H9 (cell line): ENCODE results near the gene AFF2. TPM values are rescaled to one million over a fixed set of nuclear protein-coding genes. Genes with fewer than 3 reads are reported as not detected.

Source experiments
- DNase-seq: peaks from one replicate; pipeline ENCODE4 v3.0.0-alpha.2; 2017
- H2AFZ ChIP-seq: one replicate; pipeline ENCODE4 v1.6.1; 2013; ENCODE audit warnings: mild to moderate bottlenecking, low read length, control low read depth, moderate library complexity
- H2AK5ac ChIP-seq: 2 replicates; pipeline ENCODE4 v1.6.1; 2013; ENCODE audit warnings: low read length, control low read depth, mixed read lengths; ENCODE audit not compliant: insufficient read length
- H2BK120ac ChIP-seq: one replicate; pipeline ENCODE4 v1.6.1; 2013; ENCODE audit warnings: low read depth, mild to moderate bottlenecking, low read length, control low read depth, inconsistent platforms; ENCODE audit not compliant: poor library complexity, severe bottlenecking
- H2BK12ac ChIP-seq: 2 replicates; pipeline ENCODE4 v1.6.1; 2013; ENCODE audit warnings: low read length, control low read depth, mixed read lengths, low read depth; ENCODE audit not compliant: insufficient read length
- H2BK15ac ChIP-seq: 2 replicates; pipeline ENCODE4 v1.6.1; 2013; ENCODE audit warnings: low read depth, low read length, control low read depth
- H2BK20ac ChIP-seq: one replicate; pipeline ENCODE4 v1.6.1; 2013; ENCODE audit warnings: low read depth, mild to moderate bottlenecking, low read length, control low read depth, inconsistent platforms; ENCODE audit not compliant: poor library complexity, severe bottlenecking
- H2BK5ac ChIP-seq: 2 replicates; pipeline ENCODE4 v1.6.1; 2013; ENCODE audit warnings: low read length, control low read depth, mixed read lengths; ENCODE audit not compliant: insufficient read length
- H3K14ac ChIP-seq: 2 replicates; pipeline ENCODE4 v1.6.1; 2013; ENCODE audit warnings: low read length, control low read depth; ENCODE audit not compliant: insufficient read depth
- H3K18ac ChIP-seq: 2 replicates; pipeline ENCODE4 v1.6.1; 2013; ENCODE audit warnings: low read depth, mild to moderate bottlenecking, mixed read lengths, low read length, control low read depth; ENCODE audit not compliant: insufficient read length
- H3K23ac ChIP-seq: 2 replicates; pipeline ENCODE4 v1.6.1; 2013; ENCODE audit warnings: low read length, control low read depth, mixed read lengths, low read depth; ENCODE audit not compliant: insufficient read length
- H3K23me2 ChIP-seq: 2 replicates; pipeline ENCODE4 v1.6.1; 2013; ENCODE audit warnings: low read depth, mild to moderate bottlenecking, mixed read lengths, low read length, control low read depth; ENCODE audit not compliant: insufficient read length, poor library complexity, severe bottlenecking
- H3K27ac ChIP-seq: 2 replicates; pipeline ENCODE4 v1.5.1; 2013; ENCODE audit warnings: low read length, control low read depth, mixed read lengths, low read depth; ENCODE audit not compliant: insufficient read length
- H3K27me3 ChIP-seq: 2 replicates; pipeline ENCODE4 v1.6.1; 2013; ENCODE audit warnings: low read length, control low read depth, inconsistent platforms; ENCODE audit not compliant: insufficient read depth
- H3K4ac ChIP-seq: 2 replicates; pipeline ENCODE4 v1.6.1; 2013; ENCODE audit warnings: low read depth, mild to moderate bottlenecking, control low read depth, inconsistent platforms, low read length, moderate library complexity
- H3K4me1 ChIP-seq: 2 replicates; pipeline ENCODE4 v1.6.1; 2013; ENCODE audit warnings: low read length, control low read depth, inconsistent platforms; ENCODE audit not compliant: insufficient read depth
- H3K4me2 ChIP-seq: 2 replicates; pipeline ENCODE4 v1.6.1; 2013; ENCODE audit warnings: low read length, control low read depth, mixed read lengths; ENCODE audit not compliant: insufficient read length, insufficient read depth
- H3K56ac ChIP-seq: 2 replicates; pipeline ENCODE4 v1.6.1; 2013; ENCODE audit warnings: low read depth, mild to moderate bottlenecking, mixed read lengths, low read length, control low read depth; ENCODE audit not compliant: insufficient read length
- H3K79me1 ChIP-seq: 2 replicates; pipeline ENCODE4 v1.6.1; 2013; ENCODE audit warnings: low read depth, mild to moderate bottlenecking, moderate library complexity, low read length, control low read depth, inconsistent platforms; ENCODE audit not compliant: insufficient read depth, poor library complexity, severe bottlenecking
- H3K79me2 ChIP-seq: 2 replicates; pipeline ENCODE4 v1.6.1; 2013; ENCODE audit warnings: low read length, control low read depth, inconsistent platforms; ENCODE audit not compliant: insufficient read depth
- H3K9ac ChIP-seq: 2 replicates; pipeline ENCODE4 v1.6.1; 2013; ENCODE audit warnings: low read length, control low read depth, mixed read lengths; ENCODE audit not compliant: insufficient read length; ENCODE audit errors: extremely low read depth
- H3K9me3 ChIP-seq: one replicate; pipeline ENCODE4 v1.6.1; 2013; ENCODE audit warnings: low read depth, low read length, inconsistent platforms; ENCODE audit not compliant: control insufficient read depth
- H3T11ph ChIP-seq: one replicate; pipeline ENCODE4 v1.6.1; 2013; ENCODE audit warnings: mild to moderate bottlenecking, low read length, control low read depth, inconsistent platforms
- H4K20me1 ChIP-seq: one replicate; pipeline ENCODE4 v1.6.1; 2013; ENCODE audit not compliant: control insufficient read depth, insufficient read length, insufficient read depth
- H4K5ac ChIP-seq: 2 replicates; pipeline ENCODE4 v1.6.1; 2013; ENCODE audit warnings: low read depth, mild to moderate bottlenecking, mixed read lengths, low read length, control low read depth; ENCODE audit not compliant: insufficient read length
- H4K8ac ChIP-seq: replicated peaks from 2 replicates; pipeline ENCODE4 v1.6.1; 2013; ENCODE audit warnings: low read length, control low read depth, mixed read lengths, low read depth; ENCODE audit not compliant: insufficient read length
- H4K91ac ChIP-seq: 2 replicates; pipeline ENCODE4 v1.6.1; 2013; ENCODE audit warnings: low read depth, mild to moderate bottlenecking, moderate library complexity, mixed read lengths, low read length, control low read depth; ENCODE audit not compliant: insufficient read length
- H3K27ac Mint-ChIP-seq, 3 experiments: 2 replicates in 2 of 3; 3 replicates in 1 of 3; pipeline ENCODE4 v1.8.0; 2020 to 2021; ENCODE audit warnings: mixed read lengths in 3 of 3, mild to moderate bottlenecking in 1 of 3, moderate library complexity in 1 of 3
- H3K27me3 Mint-ChIP-seq: 2 replicates; pipeline ENCODE4 v1.8.0; 2021; ENCODE audit warnings: low read depth, mild to moderate bottlenecking, moderate library complexity, mixed read lengths
- H3K36me3 Mint-ChIP-seq, 3 experiments: 2 replicates in 2 of 3; 3 replicates in 1 of 3; pipeline ENCODE4 v1.8.0; 2020 to 2021; ENCODE audit warnings: low read depth in 3 of 3, mixed read lengths in 3 of 3; ENCODE audit not compliant: insufficient read depth in 1 of 3
- H3K4me1 Mint-ChIP-seq, 2 experiments: 2 replicates each; pipeline ENCODE4 v1.8.0; 2020; ENCODE audit warnings: mixed read lengths in 2 of 2
- H3K4me3 Mint-ChIP-seq, 2 experiments: 2 replicates in 1 of 2; 3 replicates in 1 of 2; pipeline ENCODE4 v1.8.0; 2020 to 2021; ENCODE audit warnings: mild to moderate bottlenecking in 2 of 2, mixed read lengths in 2 of 2, moderate library complexity in 1 of 2
- H3K9me3 Mint-ChIP-seq, 2 experiments: 2 replicates in 1 of 2; 3 replicates in 1 of 2; pipeline ENCODE4 v1.8.0; 2020; ENCODE audit warnings: mild to moderate bottlenecking in 2 of 2, mixed read lengths in 2 of 2, moderate library complexity in 1 of 2
- CTCF ChIP-seq: fragments of 200-600 bp; sonication (generic); conservative IDR thresholded peaks from 3 replicates; pipeline ENCODE4 v1.8.0; 2021; ENCODE audit warnings: antibody characterized with exemption, mild to moderate bottlenecking
- WGBS: extraction: QIAGEN DNeasy Blood & Tissue Kit; methylation state at CpG from one replicate; pipeline ENCODE4 v1.1.7; 2013; ENCODE audit warnings: missing lambda C conversion rate, low lambda C conversion rate, mixed read lengths; ENCODE audit not compliant: insufficient read length; ENCODE audit errors: extremely low coverage; 5-methylcytosine and 5-hydroxymethylcytosine counted together
- total RNA-seq: library from RNA; stranded (reverse); gene quantifications from 2 replicates; pipeline ENCODE4 v1.2.1, GENCODE V29; 2021

AFF2 gene
- total RNA-seq, 1 experiment from 2014 or later, result 14.6 TPM

DNA sequence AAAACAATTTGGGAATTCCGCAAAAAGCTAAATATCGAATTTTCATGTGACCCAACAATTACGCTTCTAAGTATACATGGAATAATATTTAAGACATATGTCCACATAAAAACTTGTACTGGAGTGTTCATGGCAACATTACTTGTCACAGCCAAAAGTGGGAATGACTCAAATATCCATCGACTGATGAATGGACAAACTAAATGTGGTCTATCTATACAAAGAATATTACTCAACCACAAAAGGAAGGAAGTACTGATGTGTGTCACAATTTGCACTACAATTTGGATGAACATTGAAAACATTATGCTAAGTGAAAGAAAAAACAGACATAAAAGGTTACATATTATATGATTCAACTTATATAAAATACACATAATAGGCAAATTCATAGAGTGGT, 71.9 kb downstream of the AFF2 start:
- H2BK12ac ChIP-seq, result no peak overlapping the region
- H3K79me1 ChIP-seq, result no peaks in the 10 kb centered on the region

More for the DNA sequence above, 71.9 kb downstream of the AFF2 start:
- H3K23me2 ChIP-seq, result no peaks in the 10 kb centered on the region
- H3K9ac ChIP-seq, result no peak overlapping the region
- TF ChIP-seq CTCF, result no peak
- H3K18ac ChIP-seq, result no peak overlapping the region
- no peak overlapping the region for H3K4me2 ChIP-seq
- no peaks in the 10 kb centered on the region for H4K20me1 ChIP-seq
- no peaks in the 10 kb centered on the region for H3K27me3 Mint-ChIP-seq
- H3K4me3 Mint-ChIP-seq, result no peak overlapping the region
- no peak overlapping the region for H3K23ac ChIP-seq
- no peak overlapping the region for H2AFZ ChIP-seq
- H3K27me3 ChIP-seq, result no peaks in the 10 kb centered on the region
- no peak for DNase-seq
- H3K14ac ChIP-seq, result no peak overlapping the region
- H3K36me3 Mint-ChIP-seq, result peaks cover 0 to 4% (median 0%) of the 10 kb centered on the region in 3 experiments; a peak in 1 of 7 replicates
- H4K5ac ChIP-seq, result no peak overlapping the region
- H3K4me1 ChIP-seq, result peaks cover 3% of the 10 kb centered on the region; the same call in 1 of the 2 replicates
- H2BK20ac ChIP-seq, result no peak overlapping the region
- H4K8ac ChIP-seq, result no peak overlapping the region
- peaks cover 12% of the 10 kb centered on the region for H3K9me3 ChIP-seq
- H2AK5ac ChIP-seq, result no peak overlapping the region
- H4K91ac ChIP-seq, result no peak overlapping the region
- WGBS, result no CpG with 5 or more reads among the region's 4 CpGs
- H3K27ac Mint-ChIP-seq, result no peak overlapping the region
- H3K4ac ChIP-seq, result no peak overlapping the region
- H2BK5ac ChIP-seq, result no peak overlapping the region
- H3T11ph ChIP-seq, result no peak overlapping the region
- H3K9me3 Mint-ChIP-seq, result peaks cover 34 to 53% of the 10 kb centered on the region in 2 experiments
- H3K56ac ChIP-seq, result no peak overlapping the region
- no peak overlapping the region for H3K27ac ChIP-seq
- no peak overlapping the region for H2BK120ac ChIP-seq
- H3K4me1 Mint-ChIP-seq, result peaks cover 7 to 12% of the 10 kb centered on the region in 2 experiments; a peak in 2 of 4 replicates
- no peaks in the 10 kb centered on the region for H3K79me2 ChIP-seq
- H2BK15ac ChIP-seq, result no peak overlapping the region
